ENCODE data around the gene NPLOC4.

NPLOC4 gene

DNA sequence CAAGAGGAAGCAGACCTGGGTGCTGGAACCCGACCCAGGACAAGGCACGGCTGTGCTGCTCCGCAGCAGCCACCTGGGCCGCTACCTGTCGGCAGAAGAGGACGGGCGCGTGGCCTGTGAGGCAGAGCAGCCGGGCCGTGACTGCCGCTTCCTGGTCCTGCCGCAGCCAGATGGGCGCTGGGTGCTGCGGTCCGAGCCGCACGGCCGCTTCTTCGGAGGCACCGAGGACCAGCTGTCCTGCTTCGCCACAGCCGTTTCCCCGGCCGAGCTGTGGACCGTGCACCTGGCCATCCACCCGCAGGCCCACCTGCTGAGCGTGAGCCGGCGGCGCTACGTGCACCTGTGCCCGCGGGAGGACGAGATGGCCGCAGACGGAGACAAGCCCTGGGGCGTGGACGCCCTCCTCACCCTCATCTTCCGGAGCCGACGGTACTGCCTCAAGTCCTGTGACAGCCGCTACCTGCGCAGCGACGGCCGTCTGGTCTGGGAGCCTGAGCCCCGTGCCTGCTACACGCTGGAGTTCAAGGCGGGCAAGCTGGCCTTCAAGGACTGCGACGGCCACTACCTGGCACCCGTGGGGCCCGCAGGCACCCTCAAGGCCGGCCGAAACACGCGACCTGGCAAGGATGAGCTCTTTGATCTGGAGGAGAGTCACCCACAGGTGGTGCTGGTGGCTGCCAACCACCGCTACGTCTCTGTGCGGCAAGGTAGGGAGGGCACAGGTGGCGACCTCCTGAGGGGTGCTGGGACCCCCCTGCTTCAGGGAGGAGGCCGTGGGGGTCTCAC, 108.1 kb downstream of the NPLOC4 start:
- DNase-seq, result no peak

DNA sequence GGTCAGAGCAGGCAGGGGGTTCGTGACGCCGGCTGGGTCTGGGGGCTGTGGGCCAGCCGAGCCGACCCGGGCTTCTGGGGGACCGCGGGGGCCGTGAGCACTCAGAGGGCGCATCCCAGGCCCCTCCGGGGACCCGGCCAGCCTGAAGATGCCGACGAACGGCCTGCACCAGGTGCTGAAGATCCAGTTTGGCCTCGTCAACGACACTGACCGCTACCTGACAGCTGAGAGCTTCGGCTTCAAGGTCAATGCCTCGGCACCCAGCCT, 108.6 kb downstream of the NPLOC4 start:
- DNase-seq, result no peak

DNA sequence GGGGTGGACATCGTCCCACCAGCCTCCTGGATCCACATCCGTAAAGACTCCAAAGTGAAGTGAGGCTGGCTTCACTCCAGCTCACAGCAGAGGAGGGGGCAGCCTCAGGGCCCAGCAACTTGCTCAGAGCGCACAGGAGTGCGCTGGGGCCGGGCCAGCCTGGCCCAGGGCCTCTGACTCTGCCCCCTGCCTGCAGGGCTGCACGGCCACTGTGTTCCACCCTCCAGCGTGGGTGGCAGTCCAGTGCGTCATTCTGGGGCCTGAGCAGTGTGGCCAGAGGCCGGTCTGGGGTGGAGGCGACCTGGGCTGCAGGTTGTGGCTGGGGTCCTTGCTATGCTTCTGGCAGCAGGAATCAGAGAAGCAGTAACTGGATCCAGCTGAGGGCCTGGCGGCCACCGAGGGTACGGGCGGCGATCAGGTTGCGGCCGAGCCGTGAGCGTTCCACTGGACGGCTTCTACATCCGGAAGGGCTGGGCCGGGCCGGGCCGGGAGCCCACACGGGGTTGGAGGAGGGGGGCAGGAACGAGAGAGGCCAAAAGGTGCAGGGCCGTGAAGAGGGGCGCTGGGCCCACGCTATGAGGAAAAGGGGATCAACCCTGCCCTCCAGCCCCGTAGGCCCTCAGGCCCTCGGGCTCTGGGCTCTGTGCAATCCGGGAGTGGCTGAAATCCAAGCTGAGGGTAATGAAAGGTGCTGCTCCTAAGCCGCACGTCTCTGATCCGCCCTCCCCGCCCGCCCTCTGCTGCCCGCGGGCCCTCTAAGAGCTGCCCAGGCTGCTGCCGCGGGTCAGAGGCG, 109.1 kb downstream of the NPLOC4 start, which contains the start of gene FSCN2:
FSCN2 (plus strand) TSS at position 787 of the 793 bp plus-strand sequence. CDS start 155 bp downstream, outside the sequence.
- DNase-seq, result no peak

DNA sequence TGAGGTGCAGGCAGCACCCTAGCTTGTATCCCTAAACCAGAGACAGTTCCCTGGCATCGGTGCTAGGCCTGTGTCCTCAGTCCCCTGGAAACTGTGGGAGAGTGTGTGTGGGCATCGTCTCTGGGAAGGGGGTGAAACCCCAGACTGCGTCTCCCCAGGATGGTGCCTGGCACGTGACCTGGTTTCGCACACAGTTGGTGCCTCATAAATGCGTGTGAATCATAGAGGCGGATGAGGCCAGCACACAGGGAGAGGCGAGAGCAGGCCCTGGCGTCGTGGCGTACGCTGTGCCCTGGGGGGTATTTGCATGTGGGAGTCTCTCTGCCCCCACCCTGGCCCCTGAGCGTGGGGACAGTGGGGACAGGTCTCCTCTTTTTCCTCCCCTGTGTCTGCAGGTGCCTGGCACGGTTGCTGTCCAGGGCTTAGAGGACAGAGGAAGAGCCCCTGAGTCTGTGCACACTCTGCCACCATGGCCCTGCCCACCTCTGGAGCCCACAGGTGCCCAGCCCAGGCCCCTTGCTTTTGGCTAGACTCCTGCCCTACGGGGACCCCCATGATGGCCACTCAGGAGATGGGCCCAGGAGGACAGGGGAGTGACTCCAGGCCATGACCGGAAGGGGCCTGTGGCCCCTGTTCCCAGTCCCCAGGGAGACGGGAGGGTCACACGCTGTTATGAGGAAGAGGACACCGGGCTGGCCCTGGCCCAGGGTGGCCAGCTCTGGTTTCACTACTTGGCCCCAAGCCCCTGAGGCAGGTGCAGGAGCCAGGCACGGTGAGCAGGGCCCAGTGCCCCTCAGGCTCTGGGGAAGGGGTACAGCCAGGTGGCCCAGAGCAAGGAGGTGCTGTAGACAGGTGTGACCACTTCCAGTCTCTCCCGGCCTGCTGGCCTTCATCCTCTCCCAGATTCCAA, 110.0 kb downstream of the NPLOC4 start:
- DNase-seq, result no peak

DNA sequence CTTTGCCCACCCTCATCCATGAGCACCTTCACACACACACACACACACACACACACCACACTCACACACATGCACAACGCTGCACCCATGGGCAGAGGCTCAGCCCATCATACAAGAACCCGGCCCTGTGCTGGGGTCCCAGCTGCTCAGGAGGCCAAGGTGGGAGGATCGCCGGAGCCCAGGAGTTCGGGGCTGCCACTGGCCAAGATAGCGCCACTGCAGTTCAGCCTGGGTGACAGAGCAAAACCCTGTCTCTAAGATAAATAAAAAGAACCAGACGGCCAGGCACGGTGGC, 112.1 kb downstream of the NPLOC4 start:
- DNase-seq, result no peak

DNA sequence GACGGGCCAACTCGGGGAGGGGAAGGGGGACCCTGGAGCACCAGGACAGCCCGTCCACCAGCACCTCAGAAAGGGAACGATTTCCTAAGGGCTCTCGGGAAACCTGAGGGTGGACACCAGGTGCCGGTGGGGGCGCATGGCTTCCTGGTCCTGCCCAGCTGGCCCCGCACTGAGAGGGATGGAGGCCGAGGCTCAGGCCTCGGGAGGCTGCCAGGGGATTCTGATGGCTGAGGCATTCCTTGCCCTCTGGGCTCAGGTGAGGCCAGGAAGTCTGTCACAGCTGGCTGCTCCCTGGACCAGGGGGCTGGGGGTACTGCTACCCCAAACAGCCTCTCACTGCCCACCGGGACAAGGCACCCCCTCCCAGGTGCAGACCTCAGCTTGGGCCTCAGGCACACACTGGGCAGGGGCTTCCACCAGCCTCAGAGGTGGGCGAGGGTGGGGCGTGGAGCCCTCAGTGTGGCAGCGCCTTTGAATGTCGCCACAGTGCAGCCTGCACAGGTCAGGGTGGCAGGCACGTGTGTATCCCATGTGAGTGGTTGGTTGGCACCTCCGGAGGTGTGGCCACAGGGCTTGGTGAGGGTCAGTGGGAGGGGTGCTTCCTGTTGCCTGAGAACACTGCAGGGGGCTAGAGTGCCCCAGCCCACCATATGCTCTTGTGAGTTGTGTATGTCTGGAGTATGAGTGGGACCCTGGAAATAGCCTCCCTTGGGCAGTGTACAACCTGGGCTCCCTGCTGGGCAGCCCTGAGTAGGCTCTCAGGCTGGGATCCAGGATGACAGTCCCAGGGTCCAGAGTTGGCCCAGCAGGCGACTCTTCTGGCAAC, 112.7 kb downstream of the NPLOC4 start:
- no peak for DNase-seq

DNA sequence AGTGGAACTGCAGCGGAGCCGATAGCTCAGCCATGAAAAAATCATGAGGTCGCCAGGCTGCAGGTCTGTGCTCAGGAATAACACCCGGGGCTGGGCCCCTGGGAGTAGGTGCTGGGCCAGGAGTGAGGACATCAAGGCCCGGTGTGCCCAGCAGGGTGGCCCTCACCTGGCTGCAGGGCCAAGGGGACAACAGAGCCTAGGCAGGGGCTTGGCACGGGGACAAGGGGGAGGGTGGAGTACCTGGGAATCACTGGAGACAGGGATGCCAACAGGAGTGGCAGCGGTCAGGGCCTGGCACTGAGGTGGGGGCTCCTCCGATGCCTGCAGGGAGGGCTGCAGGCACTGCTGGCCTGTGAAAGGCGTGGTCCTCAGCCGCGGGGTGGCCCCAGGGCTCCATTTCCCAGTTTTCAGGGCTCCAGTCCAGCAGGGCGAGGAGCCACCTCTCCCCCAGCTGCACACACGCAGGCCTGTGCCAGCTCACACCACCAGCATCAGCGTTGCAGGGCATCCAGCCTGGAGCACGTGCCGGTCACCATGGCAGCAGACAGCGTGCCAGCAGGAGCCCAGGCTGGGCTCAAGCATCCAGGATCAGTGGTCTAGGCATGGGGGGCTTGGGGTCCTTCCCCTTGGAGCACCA, 113.4 kb downstream of the NPLOC4 start:
- DNase-seq, result no peak

DNA sequence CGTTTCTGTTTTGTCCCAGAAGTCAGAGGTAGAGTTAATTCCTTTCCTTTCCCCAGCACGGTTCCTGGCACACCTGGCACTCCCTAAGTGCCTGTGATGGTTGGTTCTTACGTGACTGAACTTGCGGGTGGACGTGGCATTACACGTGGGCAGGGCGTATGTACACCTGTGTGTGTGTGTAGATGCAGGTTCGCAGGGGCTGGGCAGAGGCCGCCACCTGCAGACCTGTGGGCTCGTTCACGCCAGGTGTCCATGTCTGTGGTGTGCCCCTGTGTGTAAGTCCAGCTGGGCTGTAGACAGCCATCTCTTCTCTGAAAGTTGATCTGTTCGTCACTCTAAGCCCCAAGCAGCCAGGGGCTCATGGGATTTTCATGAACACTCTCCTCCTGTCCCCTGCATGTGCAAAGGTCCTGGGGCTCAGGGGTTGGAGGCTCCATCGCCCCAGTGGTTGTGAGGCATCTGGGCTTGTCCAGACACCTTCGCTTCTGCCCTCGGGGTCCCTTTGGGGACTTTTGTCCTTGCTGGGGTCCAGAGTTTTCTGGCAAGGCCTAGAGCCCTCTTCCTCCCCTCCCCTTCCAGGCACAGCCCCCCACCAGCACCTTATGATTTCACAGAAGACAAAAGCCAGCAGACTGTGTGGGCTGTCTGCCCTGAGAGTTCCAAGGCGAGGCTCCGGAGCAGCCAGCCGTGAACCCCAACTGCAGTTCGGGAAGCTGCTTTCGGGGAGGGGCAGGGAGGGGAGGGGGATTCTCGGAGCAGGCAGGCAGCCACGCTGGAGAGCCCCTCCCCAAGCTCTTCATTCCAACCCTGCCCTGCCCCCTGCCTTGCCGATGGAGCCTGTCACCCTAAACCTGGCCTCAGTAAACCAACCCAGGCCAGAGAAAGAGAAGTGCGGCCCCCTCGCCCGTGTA, 114.2 kb downstream of the NPLOC4 start:
- peak; percentile 15 for DNase-seq

DNA sequence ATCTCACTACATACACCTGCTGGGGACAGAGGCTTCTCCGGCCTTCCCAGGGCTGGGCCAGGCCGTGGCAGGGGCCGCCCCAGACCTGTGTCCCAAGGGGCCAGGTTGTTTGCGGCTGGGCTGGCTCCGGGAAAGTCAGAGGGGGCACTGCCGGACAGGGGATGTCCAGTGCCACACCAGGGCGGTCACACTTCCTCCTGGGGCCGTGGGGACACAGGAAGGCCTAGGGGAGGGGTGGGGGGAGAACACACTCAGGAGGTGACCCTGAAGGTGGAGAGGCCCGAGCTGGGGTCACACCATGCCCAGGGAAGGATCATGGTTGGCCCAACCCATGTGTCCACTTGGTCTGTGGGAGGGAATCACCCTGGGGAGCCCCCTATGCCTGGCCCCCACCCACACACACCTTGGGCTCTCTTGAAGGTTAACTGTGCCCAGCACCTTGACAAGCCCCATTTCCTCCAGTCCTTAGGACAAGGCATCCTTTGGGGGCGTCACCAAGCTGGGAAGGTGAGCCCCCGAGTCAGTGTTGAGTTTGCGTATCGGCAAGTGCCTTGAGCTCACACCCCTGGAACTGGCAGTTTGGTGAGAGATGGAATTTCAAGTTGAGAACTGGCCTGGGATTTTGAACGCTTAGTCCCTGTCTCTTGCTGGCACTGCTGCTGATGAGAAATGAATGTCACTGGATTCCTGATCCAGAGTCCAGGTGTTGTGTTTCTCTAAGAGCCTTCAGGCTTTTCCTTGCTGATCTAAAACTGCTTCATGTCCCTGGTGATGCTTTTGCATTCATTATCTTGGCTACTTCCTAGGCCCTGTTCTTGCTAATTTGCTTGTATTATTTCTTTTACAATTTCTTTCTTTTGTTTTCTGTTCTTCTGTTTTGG, 116.7 kb downstream of the NPLOC4 start:
- DNase-seq, result no peak

DNA sequence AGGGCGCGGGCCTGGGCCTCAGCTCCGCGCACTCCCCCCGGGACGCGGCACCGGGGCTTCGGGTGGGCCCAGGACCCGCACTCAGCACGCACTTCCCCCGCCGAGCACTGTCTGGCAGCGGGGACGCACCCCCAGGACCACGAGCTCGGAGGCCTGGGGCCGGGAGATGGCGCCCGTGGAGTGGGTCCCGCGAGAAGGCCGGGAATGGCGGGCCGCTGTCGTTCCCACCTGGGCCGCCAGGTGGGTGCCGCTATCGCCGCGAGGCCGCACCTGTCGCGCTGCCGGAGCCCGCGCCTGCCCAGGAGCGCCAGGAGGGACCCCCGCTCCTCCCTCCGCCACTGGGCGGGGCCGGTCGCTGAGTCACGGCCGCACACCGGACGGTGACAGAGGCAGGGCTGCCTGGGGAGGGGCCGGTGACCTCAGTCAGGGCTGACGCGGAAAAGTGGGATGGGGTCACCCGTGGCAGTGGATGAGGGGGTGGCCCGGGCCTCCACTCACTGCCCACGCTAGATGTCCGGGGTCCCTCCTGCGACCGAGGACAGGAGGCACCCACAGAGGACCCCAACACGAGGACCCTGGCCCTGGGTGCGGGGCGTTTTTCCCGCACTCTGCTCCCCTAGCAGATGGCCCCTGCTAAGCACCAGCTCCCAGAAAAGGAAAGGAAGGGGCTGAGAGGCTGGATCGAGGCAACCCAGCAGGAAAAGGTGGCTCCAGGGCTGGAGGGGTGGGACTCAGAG, 117.5 kb downstream of the NPLOC4 start:
- peak; percentile 9 for DNase-seq

DNA sequence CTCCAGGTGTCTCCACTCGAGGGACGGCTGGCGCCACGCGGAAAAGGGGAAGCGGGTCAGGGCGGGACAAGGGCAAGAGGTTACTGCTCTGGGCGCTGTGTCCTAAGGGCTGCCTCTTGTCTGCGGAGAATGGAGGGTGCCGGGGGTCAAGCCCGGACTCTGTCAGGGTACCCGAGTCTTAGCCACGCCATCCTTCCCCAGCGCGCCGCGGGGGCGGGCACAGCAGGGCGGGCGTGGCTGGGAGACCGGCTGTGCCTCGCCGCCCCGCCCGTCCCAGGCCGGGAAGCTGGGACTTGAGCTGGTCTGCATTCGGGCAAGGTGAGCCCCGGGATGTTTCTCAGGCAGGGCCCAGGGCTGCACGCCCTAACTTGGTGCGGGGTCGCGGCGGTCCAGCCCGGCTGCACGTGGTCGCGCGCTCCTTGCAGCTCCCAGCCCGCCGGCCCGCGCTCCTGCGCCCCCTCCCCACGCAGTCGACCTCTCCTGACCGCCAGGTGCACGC, 118.1 kb downstream of the NPLOC4 start:
- DNase-seq, result no peak

DNA sequence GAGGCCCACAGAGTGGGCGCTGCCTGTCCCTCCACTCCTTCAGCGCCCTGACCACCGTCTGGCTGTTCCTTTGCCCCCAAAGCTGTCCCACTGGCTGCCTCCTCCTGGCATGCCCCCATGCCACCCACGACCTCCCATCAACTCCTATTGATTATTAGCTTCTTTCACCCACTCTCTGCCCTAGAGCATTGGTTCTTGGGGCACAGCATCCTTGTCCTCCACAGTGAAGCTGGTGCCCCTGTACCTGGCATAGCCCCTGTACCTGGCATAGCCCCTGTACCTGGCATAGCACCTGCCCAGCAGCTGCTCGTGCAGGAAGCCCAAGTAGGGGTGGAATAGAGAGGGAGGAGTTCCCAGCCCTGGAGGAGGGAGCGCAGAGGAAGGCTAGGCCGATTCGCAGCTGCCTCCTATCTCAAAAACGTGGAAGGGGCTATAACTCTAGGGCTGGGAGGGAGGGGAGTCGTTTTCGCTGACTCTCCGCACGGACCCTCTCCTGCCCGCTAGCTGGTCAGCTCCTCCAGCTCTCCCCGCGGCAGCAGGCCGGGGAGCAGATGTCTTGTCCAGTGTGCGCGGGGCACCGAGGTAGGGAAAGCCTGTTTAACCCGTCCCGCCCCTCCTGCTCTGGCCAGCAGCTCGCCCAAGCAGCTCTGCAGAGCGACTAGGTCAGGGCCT, 118.7 kb downstream of the NPLOC4 start:
- DNase-seq, result no peak

DNA sequence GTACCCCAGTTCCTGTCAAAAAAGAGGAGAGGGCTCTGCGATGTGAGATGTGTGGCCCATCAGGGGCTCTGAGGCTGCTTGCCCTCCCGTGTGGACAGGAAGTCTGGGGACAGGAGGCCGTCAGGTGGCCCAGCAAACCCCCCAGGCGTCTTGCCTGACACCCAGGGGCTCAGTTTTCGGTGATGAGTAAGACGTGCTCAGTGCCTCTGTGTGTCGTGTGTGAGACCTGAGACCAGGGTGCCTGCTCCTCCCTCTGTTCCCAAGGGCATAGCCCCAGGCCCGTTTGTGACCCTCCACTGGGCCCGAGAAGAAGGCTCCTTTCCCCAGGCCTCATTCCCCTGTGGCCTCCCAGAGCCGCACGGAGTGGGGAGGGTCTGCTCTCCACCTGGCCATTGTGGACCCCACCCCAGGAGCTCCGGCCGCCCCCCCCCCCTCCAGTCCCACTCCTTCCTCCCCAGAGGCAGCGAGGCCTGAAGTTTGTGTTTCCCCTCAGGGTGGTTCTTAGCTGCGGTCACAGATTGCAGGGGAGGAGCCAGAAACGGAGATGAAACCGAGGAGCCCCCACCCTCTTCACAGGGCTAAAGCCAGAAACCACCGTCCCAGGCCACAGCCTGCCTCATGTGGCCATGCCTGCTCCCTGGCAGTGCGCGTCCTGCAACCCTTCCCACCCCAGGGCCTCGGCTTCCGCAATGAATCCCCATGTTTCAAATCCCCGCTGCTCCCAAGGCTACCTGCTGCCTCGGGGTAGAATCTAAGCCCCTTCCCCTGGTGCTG, 119.4 kb downstream of the NPLOC4 start:
- DNase-seq, result peak; percentile 61

DNA sequence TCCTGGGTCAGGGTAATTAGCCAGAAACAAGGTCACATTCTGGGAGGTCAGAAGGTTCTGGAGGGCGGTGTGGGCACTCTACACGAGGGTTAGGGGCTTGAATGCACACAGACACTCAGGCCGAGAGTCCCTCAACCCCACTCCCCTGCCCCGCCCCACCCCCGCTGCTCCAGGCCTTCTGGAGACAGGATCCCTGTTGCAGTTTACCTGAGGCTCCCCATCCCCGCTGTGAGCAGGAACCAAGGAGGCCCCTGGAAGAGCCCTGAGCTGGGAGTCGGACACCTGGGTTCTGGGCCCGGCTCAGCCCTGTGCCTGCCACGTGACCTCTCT, 119.9 kb downstream of the NPLOC4 start:
- no peak for DNase-seq

DNA sequence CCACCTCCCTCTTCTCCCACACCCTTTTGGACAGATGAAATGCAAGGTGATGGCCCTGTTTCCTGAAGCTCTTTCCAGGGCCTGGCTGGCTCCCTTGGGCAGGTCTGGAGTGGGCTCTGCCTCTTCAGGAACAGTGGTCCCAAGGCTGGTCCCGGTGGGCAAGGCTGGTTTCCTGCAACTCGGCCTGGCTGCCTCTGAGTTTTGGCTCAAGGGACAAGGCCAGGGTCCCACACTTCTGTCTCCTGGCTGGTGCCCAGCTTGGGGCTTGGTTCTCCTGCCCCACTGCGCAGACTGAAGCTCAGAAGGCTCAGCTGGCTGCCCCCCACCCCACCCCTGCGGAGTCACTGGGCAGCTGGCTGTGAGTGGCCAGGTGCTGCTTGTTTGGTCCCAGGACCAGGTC, 120.5 kb downstream of the NPLOC4 start:
- no peak for DNase-seq

DNA sequence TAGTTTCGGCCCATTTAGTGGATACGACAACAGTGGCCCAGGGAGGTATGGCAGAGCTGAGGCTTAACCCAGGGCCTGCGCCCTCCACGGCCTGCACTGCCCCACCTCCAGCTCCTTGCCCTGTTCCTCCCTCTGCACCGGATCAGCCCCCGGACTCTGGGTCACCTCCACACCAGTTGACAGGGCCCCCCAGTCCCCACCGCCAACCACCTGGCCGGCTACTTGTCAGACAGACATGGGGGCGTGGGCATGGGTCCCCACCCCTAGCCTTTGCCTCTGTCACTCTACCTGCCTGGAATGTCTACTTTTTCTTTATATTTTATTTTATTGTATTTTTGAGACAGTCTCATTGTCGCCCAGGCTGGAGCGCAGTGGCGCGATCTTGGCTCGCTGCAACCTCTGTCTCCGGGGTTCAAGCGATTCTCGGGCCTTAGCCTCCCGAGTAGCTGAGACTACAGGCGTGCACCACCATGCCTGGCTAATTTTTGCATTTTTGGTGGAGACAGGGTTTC, 121.3 kb downstream of the NPLOC4 start:
- no peak for DNase-seq

DNA sequence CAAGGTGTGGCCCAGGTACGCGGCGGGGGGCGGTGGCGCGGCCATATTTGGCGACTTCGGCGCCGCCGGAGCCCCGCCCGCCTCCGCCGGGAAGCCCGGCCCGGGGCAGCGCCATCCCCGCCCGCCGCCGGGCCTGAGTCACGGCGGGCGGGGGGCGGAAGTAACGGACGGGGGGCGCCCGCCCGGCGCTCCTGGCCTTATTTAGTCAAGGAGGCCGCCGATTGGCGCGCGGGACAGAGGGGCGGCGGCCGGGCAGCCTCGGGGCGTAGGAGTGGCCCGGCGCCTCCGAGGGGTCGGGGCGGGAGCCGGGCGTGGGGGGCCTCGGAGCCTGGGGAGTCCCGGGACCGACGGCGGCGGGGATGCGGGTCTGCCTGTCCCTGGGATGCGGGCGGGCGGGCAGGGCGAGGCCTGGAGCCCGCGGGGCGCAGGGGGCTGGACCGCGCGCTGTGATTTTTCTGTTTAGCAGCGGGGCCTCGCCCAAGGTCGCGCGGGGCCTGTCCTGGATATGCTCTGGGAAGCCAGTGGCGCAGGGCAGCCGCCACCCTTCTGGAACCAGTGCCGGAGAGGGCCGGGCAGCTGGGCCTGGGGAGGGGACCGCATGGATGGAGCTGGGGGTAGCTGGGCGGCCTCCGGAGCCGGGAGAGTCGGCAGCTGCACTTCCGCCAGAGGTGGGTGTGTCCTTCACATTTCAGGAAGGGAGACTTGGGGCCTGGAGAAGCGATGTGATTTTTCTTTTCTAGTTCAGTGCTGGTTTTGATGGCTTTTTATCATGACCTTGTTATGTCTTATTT, 122.0 kb downstream of the NPLOC4 start:
- DNase-seq, result peak; percentile 52
